ENCODE results near the gene CDC42BPB. TPM values are rescaled to one million over a fixed set of nuclear protein-coding genes. Genes with fewer than 3 reads are reported as not detected.

Gene CDC42BPB
- total and polyA plus RNA-seq, 2 of the 13 experiments (the other 11 are each of a cell fraction or from before 2014, with no cell fraction given) = 19.7 to 32.3 TPM

DNA sequence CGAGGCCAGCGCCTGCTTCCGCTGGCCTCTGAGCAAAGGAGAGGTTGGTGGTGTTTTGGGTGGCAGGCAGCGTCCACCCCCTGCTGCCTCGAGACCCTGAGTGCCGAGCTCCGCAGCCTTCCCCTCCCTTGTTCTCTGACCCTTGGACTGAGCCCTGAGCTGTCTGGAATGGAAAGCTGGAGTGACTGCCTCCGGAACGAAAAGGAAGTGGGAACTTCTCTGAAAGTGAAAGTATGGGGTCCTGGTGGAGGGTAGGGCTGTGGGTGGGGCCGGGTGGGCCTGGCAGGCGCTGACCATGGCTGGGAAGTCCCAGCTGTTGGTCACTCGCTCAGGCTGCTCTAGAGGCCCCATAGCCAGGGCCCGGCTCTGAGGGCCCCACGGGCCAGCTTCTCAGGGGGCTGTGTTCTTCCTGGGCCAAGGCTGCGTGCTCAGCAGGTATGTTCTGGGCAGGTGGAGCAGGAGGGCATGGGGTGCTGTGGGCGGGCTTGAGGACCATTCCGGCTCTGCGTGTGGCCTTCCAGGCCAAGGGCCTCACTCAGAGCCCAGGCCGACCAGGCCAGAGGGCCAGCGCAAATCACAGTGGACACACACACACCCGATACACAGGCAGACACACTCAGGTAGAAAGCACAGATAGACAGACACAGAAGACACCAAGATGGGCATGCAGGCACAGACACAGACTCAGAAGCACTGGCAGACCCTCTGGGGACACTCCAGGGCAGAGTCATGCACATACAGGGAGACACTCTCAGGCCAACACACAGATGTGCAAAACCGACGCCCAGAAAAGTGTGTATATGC lies 37.3 kb upstream of the CDC42BPB start, which contains the start of gene EXOC3L4 (continued):
- no peak for TF ChIP-seq ZFAT (CRISPR knock-in tag; conservative IDR thresholded peaks at IDR 0.05)
- no peak for TF ChIP-seq ZNF563 (CRISPR knock-in tag; IDR thresholded peaks at IDR 0.05)
- TF ChIP-seq, protein P1, sequence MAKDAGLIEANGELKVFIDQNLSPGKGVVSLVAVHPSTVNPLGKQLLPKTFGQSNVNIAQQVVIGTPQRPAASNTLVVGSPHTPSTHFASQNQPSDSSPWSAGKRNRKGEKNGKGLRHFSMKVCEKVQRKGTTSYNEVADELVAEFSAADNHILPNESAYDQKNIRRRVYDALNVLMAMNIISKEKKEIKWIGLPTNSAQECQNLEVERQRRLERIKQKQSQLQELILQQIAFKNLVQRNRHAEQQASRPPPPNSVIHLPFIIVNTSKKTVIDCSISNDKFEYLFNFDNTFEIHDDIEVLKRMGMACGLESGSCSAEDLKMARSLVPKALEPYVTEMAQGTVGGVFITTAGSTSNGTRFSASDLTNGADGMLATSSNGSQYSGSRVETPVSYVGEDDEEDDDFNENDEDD (CRISPR knock-in tag; IDR thresholded peaks at IDR 0.05; ENCODE audit: borderline replicate concordance) = no peak
- TF ChIP-seq, protein P2, sequence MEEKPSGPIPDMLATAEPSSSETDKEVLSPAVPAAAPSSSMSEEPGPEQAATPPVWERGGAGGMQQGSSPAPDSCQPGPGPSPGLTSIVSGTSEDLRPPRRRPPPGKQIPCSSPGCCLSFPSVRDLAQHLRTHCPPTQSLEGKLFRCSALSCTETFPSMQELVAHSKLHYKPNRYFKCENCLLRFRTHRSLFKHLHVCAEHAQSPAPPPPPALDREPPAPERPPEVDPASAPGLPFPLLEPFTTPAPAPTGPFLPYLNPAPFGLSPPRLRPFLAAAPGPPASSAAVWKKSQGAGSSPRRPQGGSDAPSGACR (CRISPR knock-in tag; IDR thresholded peaks at IDR 0.05) = no peak
- no peak for TF ChIP-seq NCOA1 (CRISPR knock-in tag; IDR thresholded peaks at IDR 0.05)
- no peak for TF ChIP-seq ZC3H13 (CRISPR knock-in tag; IDR thresholded peaks at IDR 0.05)
- TF ChIP-seq NFATC3 (CRISPR knock-in tag; IDR thresholded peaks at IDR 0.05) = no peak
- no peak for TF ChIP-seq IKZF4 (CRISPR knock-in tag; IDR thresholded peaks at IDR 0.05; ENCODE audit: borderline replicate concordance, low read depth, not compliant biosample characterization)
- TF ChIP-seq, protein P3, sequence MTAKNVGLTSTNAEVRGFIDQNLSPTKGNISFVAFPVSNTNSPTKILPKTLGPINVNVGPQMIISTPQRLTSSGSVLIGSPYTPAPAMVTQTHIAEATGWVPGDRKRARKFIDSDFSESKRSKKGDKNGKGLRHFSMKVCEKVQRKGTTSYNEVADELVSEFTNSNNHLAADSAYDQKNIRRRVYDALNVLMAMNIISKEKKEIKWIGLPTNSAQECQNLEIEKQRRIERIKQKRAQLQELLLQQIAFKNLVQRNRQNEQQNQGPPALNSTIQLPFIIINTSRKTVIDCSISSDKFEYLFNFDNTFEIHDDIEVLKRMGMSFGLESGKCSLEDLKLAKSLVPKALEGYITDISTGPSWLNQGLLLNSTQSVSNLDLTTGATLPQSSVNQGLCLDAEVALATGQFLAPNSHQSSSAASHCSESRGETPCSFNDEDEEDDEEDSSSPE (CRISPR knock-in tag; IDR thresholded peaks at IDR 0.05) = no peak; the same call in 1 of the 2 replicates
- TF ChIP-seq, protein P4, sequence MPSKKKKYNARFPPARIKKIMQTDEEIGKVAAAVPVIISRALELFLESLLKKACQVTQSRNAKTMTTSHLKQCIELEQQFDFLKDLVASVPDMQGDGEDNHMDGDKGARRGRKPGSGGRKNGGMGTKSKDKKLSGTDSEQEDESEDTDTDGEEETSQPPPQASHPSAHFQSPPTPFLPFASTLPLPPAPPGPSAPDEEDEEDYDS (CRISPR knock-in tag; IDR thresholded peaks at IDR 0.05) = peak; percentile 31; the same call in 1 of the 2 replicates
- TF ChIP-seq, protein P5, sequence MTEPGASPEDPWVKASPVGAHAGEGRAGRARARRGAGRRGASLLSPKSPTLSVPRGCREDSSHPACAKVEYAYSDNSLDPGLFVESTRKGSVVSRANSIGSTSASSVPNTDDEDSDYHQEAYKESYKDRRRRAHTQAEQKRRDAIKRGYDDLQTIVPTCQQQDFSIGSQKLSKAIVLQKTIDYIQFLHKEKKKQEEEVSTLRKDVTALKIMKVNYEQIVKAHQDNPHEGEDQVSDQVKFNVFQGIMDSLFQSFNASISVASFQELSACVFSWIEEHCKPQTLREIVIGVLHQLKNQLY (CRISPR knock-in tag; IDR thresholded peaks at IDR 0.05) = no peak
- peak; percentile 19; the same call in 1 of the 2 replicates for TF ChIP-seq ZNF83 (CRISPR knock-in tag; IDR thresholded peaks at IDR 0.05; ENCODE audit: borderline replicate concordance)
- 0 out of 2 replicates have a peak, but pooled peaks have one; percentile 89 for TF ChIP-seq ZNF737 (CRISPR knock-in tag; IDR thresholded peaks at IDR 0.05; ENCODE audit: borderline replicate concordance)
- peak; percentile 38; the same call in 1 of the 2 replicates for TF ChIP-seq MTA1 (CRISPR knock-in tag; IDR thresholded peaks at IDR 0.05; ENCODE audit: borderline replicate concordance)
- peak; percentile 58; the same call in 1 of the 2 replicates for TF ChIP-seq GZF1 (CRISPR knock-in tag; IDR thresholded peaks at IDR 0.05)
- no peak for TF ChIP-seq FOXC1 (CRISPR knock-in tag; IDR thresholded peaks at IDR 0.05; ENCODE audit: borderline replicate concordance)
- 0 out of 2 replicates have a peak, but pooled peaks have one; percentile 53 for TF ChIP-seq KAT7 (CRISPR knock-in tag; IDR thresholded peaks at IDR 0.05; ENCODE audit: borderline replicate concordance)
- no peak for TF ChIP-seq ZNF724P (CRISPR knock-in tag; IDR thresholded peaks at IDR 0.05; ENCODE audit: borderline replicate concordance)
- TF ChIP-seq YY1 (IDR thresholded peaks at IDR 0.05; ENCODE audit: insufficient read depth, insufficient replicate concordance, low read depth, low read length) = no peak
- no peak for TF ChIP-seq PAX8 (CRISPR knock-in tag; IDR thresholded peaks at IDR 0.05; ENCODE audit: borderline replicate concordance)
- TF ChIP-seq FOXK2 (IDR thresholded peaks at IDR 0.05) = no peak
- TF ChIP-seq, protein P6, sequence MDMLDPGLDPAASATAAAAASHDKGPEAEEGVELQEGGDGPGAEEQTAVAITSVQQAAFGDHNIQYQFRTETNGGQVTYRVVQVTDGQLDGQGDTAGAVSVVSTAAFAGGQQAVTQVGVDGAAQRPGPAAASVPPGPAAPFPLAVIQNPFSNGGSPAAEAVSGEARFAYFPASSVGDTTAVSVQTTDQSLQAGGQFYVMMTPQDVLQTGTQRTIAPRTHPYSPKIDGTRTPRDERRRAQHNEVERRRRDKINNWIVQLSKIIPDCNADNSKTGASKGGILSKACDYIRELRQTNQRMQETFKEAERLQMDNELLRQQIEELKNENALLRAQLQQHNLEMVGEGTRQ (IDR thresholded peaks at IDR 0.05; ENCODE audit: low read depth, low read length) = no peak
- TF ChIP-seq, protein P6 (CRISPR knock-in tag; IDR thresholded peaks at IDR 0.05; ENCODE audit: borderline replicate concordance) = peak; percentile 26; the same call in 1 of the 2 replicates
